Ovary (tissue), 9 donors: ENCODE measurements around the gene FCN2. TPM values are rescaled to one million over a fixed set of nuclear protein-coding genes. Genes with fewer than 3 reads are reported as not detected.
A peak's percentile ranks its signal among the peaks of the same experiment; 100 is the strongest.
"Not testable (repeated sequence)": the region's sequence is repeated elsewhere in the genome, so short reads cannot be mapped to it uniquely, and the experiment has no call there.

ENCODE experiments used
- DNase-seq, 5 donors: peaks; one replicate each; pipeline ENCODE4 v3.0.0-alpha.2; 2019 to 2020
- H3K27ac ChIP-seq, 2 donors: fragments of 200-600 bp; one replicate each; pipeline versions ENCODE4 v1.5.1 to v1.8.0; 2019 to 2022
- H3K27me3 ChIP-seq: fragments of 200-600 bp; one replicate; pipeline ENCODE4 v1.8.0; 2022
- H3K36me3 ChIP-seq: fragments of 200-600 bp; sonication (generic); one replicate; pipeline ENCODE4 v1.5.1; 2019
- H3K4me1 ChIP-seq: one replicate; pipeline ENCODE4 v1.8.1; 2013; ENCODE audit warnings: mild to moderate bottlenecking, moderate library complexity; ENCODE audit not compliant: insufficient read depth
- H3K4me3 ChIP-seq: fragments of 200-600 bp; sonication (generic); one replicate; pipeline ENCODE4 v1.5.1; 2017
- H3K9me3 ChIP-seq, 2 donors: fragments of 200-600 bp in 1 of 2; sonication (generic) in 1 of 2; one replicate each; pipeline versions ENCODE4 v1.5.1 to v1.8.1; 2013 to 2019; ENCODE audit warnings: mild to moderate bottlenecking in 1 of 2, moderate library complexity in 1 of 2
- CTCF ChIP-seq, 3 donors: fragments of 450-650 bp in 2 of 3; fragments of 200-600 bp in 1 of 3; IDR thresholded peaks; one replicate each; pipeline versions ENCODE4 v1.5.1 to v1.8.0; 2016 to 2022; ENCODE audit warnings: antibody characterized with exemption in 3 of 3, mild to moderate bottlenecking in 1 of 3
- EP300 ChIP-seq: sonication (generic); formaldehyde crosslinking; IDR thresholded peaks from one replicate; pipeline ENCODE4 v1.6.1; 2017; ENCODE audit warnings: antibody characterized with exemption
- POLR2A ChIP-seq: fragments of 450-650 bp; IDR thresholded peaks from one replicate; pipeline ENCODE4 v1.6.1; 2017; ENCODE audit warnings: antibody characterized with exemption, mild to moderate bottlenecking, moderate library complexity
- WGBS, 3 donors: extraction: QIAGEN DNeasy Blood & Tissue Kit in 1 of 3; methylation state at CpG; one replicate each; pipeline versions ENCODE4 v1.1.5 to v1.1.7; 2013 to 2017; 5-methylcytosine and 5-hydroxymethylcytosine counted together
- intact Hi-C, 4 donors: fragments of 100-400 bp; cut with DNase I; formaldehyde crosslinking; loops; one replicate each; pipeline versions ENCODE4 v1.11.0 to v1.15.1; 2022 to 2023
- polyA plus RNA-seq, 2 donors: library from polyadenylated mRNA; stranded (reverse); fragments of 200-250 nt in 1 of 2; fragments of 350-450 nt in 1 of 2; fragmentation: Illumina TruSeq in 1 of 2; extraction: RNeasy Lipid Tissue Mini Kit (QIAGEN cat#74804) in 1 of 2; gene quantifications; one replicate each; pipeline ENCODE4 v1.2.3, GENCODE V29; 2013 to 2014
- total RNA-seq, 7 donors: library from RNA; depleted of rRNA in 2 of 7; stranded (reverse); fragments of >200 nt in 2 of 7; fragmentation: NEBNext Ultra II Directional in 3 of 7; extraction: Animal tissue kit (Norgen Biotek cat#: 25700) in 3 of 7; gene quantifications; one replicate each; pipeline versions ENCODE4 v1.1.0 to v1.2.4, GENCODE V29; 2016 to 2023
- donor health status: DM: no; HTN: no; CAD: no; lungs with moderate emphysema.
- donor health status: DM: no; HTN: no; CAD: no.
- donor health status: Bipolar disorder and iron deficiency.
- donor health status: DM: yes; HTN: yes; CAD: no.
- donor health status: DM: no; HTN: no; CAD: no.
- donor health status: DM: yes; HTN: yes; CAD: no.

Gene FCN2
- total and polyA plus RNA-seq, 9 donors, result 0.23 to 1.1 (median 0.33) TPM; not detected in 4

- peak in 3 of 5 donors; percentile 8 to 29 (median 10) for DNase-seq
- intact Hi-C loops, result no loop called here
- TF ChIP-seq POLR2A (no peak), CTCF (IDR thresholded peaks at IDR 0.05) (no peak), EP300 (no peak)
- Histone ChIP-seq H3K36me3 (no peaks in the 10 kb centered on the region), H3K4me1 (peaks cover 10% of the 10 kb centered on the region), H3K27ac (no peak overlapping the region), H3K4me3 (no peak overlapping the region), H3K27me3 (no peaks in the 10 kb centered on the region), H3K9me3 (no peaks in the 10 kb centered on the region)
- WGBS, 3 donors, result 94 to 95% (median 94%) methylated on average over 11 of the region's 11 CpGs
These were observed 26.0 kb upstream of the FCN2 start for GRCh38 chr9:134854541-134854981.

- Histone ChIP-seq H3K27ac (no peak overlapping the region), H3K9me3 (no peaks in the 10 kb centered on the region), H3K4me3 (no peak overlapping the region), H3K36me3 (no peaks in the 10 kb centered on the region), H3K4me1 (peaks cover 11% of the 10 kb centered on the region), H3K27me3 (no peaks in the 10 kb centered on the region)
- TF ChIP-seq POLR2A (no peak), CTCF (IDR thresholded peaks at IDR 0.05) (no peak), EP300 (no peak)
- 79 to 80% (median 79%) methylated on average over 18 of the region's 18 CpGs for WGBS, 3 donors
- peak in 3 of 5 donors; percentile 13 to 28 (median 24) for DNase-seq
- intact Hi-C loops, result no loop called here
These were observed 25.2 kb upstream of the FCN2 start for GRCh38 chr9:134855231-134855899.

- H3K4me3 ChIP-seq, result no peak overlapping the region
- no peaks in the 10 kb centered on the region for H3K9me3 ChIP-seq
- DNase-seq, result peak in 2 of 5 donors; percentile 9 to 29
- no peaks in the 10 kb centered on the region for H3K27me3 ChIP-seq
- TF ChIP-seq CTCF (IDR thresholded peaks at IDR 0.05) (no peak), POLR2A (no peak), EP300 (no peak)
- H3K4me1 ChIP-seq, result peaks cover 11% of the 10 kb centered on the region
- no peaks in the 10 kb centered on the region for H3K36me3 ChIP-seq
- intact Hi-C loops, result no loop called here
- WGBS, 3 donors, result 79 to 86% (median 83%) methylated on average over 9 of the region's 9 CpGs
- H3K27ac ChIP-seq, result no peak overlapping the region
These were observed 24.7 kb upstream of the FCN2 start for GRCh38 chr9:134855900-134856377.

GRCh38 chr9:134857451-134857850 is 23.2 kb upstream of the FCN2 start:
- 88 to 97% (median 93%) methylated on average over 2 of the region's 2 CpGs for WGBS, 3 donors
- intact Hi-C loops, result not testable (repeated sequence)
- DNase-seq, result peak in 1 of 5 donors; percentile 3

More at GRCh38 chr9:134857451-134857850, 23.2 kb upstream of the FCN2 start:
- not testable (repeated sequence) for H3K4me3 ChIP-seq, H3K9me3 ChIP-seq, H3K27ac ChIP-seq, H3K36me3 ChIP-seq, H3K27me3 ChIP-seq
- H3K4me1 ChIP-seq, result peaks cover 14% of the 10 kb centered on the region
